Caki2 (cell line): ENCODE measurements around the gene TMEM220. TPM values are rescaled to one million over a fixed set of nuclear protein-coding genes. Genes with fewer than 3 reads are reported as not detected.

Experiments used
- DNase-seq: peaks from one replicate; pipeline ENCODE4 v3.0.0-alpha.2; 2015; ENCODE audit warnings: low read depth
- in situ Hi-C: cut with HindIII; loops from 2 replicates; pipeline ENCODE4 v1.10.0; 2016; ENCODE audit warnings: low sequenced_read_pairs, low pct_unique_long_range_greater_than_20kb, mixed read lengths
- total RNA-seq: library from RNA; depleted of rRNA; stranded (reverse); fragments of >200 nt; shearing (Covaris generic); gene quantifications from 2 replicates; pipeline ENCODE4 v1.2.3, GENCODE V29; 2014; ENCODE audit warnings: low replicate concordance

TMEM220 gene
- total RNA-seq, 1 experiment from 2014 or later = 0.14 TPM

DNA sequence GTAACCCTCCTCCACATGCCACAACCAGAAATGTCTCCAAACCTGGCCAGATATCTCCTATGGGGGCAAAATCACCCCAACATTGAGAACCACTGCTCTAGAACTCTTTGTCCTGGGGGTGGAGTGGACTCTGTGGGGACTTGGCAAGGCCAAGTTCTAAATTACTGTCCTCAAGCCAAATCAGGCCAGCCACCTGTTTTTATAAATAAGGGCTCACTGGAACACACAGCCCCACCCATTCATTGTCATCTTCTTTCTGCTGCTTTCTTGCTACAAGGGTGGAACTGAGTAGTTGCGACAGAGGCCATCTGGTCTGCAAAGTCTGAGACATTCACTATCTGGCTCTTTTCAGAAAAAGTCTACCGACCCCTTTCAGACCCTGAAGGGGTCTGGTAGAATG lies 26.8 kb upstream of the TMEM220 start:
- in situ Hi-C loops = no loop called here
- no peak for DNase-seq

DNA sequence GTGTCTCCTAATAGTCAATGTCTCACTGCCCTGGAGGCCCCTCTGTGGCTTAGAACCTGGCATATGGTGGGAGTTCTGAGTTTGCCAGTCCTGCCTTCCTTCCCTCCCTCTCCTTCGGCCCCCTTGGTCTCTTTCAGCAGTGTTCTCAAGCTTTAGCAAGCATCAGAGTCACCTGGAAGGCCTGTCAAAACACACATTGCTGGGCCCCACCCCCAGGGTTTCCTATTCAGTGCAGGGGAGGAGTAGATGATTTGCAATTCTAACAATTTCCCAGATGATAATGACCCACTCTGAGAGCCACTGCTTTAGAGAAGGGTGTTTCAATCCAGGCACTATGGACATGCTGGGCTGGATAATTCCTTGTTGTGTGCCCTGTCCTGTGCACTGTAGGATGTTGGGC lies 26.4 kb upstream of the TMEM220 start:
- DNase-seq = no peak
- in situ Hi-C loops = no loop called here

DNA sequence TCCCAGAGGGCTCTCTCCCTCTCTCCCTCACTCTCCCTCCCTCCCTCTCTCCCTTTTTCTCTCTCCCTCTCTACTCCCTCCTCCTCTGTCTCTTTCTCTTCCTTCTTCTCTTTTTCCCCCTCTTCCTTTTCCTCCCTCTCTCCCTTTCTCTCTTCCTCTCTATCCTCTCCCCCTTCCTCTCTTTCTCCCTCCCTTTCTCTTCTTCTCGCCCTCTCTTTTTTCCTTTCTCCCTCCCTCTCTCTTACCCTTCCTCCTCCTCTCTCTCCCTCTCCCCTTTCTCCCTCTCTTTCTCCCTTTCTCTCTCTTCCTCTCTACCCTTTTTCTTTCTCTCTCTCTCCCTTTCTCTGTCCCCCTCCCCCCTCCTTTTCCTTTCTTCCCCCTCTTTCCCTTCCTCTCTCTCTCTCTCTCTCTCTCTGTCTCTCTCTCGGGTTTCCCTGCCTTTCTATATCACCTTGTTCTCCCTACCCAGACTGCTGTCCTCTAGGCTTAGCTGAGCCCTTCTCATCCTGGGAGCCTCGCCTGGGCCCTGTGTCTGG lies 25.8 kb upstream of the TMEM220 start:
- no peak for DNase-seq
- in situ Hi-C loops = no loop called here

DNA sequence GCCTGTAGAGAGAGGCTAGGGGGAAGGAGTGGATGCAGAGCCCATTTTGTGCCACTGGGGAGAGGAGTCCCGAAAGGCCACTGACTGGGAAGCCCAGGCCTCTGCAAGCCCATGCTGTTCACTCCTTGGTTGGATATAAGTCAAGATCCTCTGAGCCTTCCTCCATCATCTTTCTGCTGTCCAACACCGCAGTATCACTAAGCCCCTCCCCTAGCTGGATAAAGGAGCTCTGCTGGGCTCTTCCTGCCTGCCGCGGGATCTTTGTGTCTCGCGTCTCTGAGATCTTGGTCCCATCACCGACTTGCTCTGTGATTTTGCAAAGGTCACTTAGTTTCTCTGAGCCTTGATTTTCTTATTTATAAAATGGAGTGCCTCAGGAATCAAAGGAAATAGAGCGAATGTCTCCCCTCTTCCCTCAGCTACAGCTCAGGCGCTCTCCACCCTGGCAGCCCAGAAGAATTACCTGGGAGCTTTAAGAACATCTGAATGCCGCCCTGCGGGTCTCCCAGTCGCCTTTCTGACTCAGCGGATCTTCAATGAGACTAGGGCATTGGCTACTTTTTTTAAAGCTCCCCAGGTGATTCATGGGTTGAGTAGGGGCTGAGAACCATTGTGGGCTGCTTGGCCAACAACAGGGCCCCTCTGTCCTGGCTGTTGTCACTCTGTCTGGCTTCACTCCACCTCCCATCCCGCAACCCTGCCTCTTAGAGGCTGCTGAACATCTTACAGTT lies 25.2 kb upstream of the TMEM220 start:
- in situ Hi-C loops = no loop called here

DNA sequence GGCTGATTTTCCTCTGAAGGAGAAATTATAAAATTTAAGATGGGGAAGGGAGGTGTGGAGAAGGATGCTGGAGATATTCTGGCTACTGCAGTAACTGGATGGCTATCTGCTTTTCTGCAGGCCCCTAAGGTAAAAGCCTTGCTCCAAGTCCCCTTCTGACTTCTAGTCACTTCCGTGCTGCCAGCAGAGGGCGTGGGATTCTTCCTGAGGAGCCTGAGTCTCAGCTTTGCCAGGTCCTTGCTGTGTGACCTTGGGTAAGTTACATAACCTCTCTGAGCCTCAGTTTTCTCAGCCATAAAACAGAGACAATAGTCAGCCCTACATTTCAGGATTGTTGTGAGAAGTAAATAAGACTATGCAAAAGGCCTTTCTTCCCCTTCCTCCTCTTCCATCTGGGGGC lies 24.3 kb upstream of the TMEM220 start:
- in situ Hi-C loops = no loop called here

More for the DNA sequence above, 25.2 kb upstream of the TMEM220 start:
- no peak for DNase-seq

DNA sequence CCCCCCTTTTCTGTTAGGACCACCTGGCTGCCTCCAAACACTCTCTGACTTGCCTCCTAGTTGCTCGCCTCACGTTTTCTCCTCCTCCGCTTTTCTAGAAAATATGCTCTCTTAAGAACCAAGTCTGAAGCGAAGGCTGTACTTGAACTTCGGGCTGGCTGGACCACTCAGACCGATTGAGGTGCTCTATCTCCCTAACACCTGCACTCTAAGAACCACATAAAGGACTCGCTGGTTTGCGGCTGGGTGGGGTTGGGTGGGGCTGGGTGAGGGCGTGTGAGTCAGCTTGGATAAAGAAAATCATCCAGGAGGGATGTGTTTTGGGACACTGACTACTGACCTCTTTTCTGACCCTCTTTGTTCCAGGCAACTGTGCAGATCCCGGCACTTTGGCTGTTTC lies 22.9 kb upstream of the TMEM220 start:
- in situ Hi-C loops = no loop called here
- DNase-seq = no peak

More for the DNA sequence above, 24.3 kb upstream of the TMEM220 start:
- no peak for DNase-seq

DNA sequence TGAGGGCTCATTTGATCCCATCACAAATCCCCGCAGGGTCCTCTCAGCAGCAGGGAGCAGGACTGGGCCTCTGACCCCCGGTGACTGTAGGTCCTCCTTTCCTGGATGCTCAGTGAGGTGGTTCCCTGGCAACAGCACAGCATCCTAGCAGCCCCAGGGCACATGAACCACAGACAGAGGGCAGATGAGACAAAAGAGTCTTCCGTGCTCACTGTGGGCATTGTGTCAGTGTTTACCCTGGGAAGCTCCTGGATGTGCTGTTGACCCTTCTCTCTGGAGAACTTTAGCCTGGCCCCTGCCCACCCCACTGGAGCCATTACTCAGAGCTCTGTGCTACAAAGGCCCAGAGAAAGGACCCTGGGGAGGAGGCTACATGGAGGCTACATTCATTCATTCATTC lies 21.7 kb upstream of the TMEM220 start:
- DNase-seq = no peak
- in situ Hi-C loops = no loop called here

DNA sequence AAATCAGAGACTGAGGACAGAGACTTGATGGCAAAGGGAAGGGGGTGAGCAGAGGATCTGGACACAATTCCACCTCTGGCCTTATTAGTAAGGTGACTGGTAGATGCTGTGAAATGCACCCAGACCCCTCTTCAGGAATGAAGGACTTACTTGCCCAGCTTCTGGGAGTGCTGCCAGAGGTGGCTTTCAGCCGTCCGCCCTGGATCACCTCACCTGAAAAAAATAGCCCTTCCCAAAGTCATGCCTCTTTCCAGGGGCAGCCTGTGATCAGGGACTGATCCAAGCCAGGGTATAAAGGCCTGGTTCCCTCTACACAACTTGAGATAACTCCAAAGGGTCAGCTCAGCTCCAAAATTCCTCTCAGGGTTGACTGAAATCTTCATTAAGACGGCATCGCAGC lies 20.4 kb upstream of the TMEM220 start:
- in situ Hi-C loops = no loop called here
- DNase-seq = no peak

DNA sequence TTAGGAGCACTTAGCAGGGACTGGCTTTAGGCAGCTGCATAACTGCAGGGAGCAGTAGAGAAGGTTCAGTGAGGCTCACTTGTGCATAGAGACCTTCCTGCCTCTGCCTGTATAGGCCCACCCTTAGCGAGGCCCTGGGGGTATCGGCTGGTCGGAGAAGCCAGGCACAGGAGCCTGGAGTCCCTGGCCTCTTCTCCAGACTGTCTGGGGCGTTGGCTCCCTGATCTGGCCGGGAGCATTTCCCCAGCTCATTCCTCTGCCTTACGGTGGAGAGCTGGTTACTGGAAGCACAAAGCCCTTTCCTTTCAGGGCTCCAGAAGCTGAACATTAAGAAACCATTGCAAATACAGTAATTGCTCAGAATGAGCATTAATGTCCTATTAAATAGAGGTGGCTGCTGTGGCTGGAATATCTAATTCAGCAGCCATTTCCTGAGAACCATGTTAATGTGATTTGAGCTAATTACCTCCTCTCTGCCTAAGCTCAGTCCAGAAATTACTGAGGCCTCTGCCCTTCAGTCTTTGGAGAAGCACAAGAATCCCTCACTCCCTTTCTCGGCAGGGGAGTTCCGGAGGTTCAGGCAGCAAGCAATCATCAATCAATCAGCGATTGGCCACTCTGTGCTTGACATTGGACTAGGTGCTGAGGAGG lies 18.8 kb upstream of the TMEM220 start:
- no peak for DNase-seq
- in situ Hi-C loops = no loop called here

DNA sequence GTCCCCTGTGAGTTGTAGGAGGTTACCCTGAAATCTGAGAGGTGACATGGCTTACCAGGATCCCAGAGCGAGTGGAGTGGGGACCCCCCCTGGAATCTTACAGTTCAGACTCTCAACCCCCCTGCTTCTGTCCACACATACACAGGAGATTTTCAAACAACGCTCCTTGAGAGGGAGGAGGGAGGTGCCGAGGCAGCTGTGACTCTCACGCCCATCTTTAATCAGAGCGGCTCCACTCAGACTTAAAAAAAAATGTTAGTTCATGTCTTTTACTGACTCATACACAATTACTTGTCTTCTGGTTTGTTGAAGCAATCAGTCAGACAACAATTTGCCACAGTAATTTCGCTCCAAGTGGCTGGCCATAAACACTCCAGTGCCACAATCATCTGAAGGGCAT lies 15.4 kb upstream of the TMEM220 start:
- in situ Hi-C loops = no loop called here

DNA sequence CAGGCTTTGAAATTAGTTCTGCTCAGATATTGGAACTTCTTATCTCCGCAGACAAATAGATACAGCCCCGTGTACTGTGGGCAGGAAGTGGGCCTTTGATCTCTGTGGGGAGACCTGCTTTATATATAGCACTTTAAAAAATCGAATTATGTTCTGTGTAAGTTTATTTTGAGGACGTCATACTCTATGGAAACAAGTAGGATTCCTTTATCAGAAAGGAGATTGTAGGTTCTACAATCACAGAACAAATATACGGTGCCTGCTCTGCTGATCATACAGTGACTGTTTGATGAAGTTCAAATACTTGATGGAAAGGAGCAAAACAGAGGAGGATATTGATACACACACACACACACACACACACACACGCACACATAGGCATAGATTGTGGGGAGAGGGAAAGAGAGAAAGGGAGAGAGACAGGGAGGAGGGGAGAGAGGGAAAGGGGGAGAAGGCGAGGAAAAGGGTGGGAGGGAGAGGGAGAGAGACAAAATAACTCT lies 14.7 kb upstream of the TMEM220 start:
- in situ Hi-C loops = no loop called here
- no peak for DNase-seq

More for the DNA sequence above, 15.4 kb upstream of the TMEM220 start:
- no peak for DNase-seq

DNA sequence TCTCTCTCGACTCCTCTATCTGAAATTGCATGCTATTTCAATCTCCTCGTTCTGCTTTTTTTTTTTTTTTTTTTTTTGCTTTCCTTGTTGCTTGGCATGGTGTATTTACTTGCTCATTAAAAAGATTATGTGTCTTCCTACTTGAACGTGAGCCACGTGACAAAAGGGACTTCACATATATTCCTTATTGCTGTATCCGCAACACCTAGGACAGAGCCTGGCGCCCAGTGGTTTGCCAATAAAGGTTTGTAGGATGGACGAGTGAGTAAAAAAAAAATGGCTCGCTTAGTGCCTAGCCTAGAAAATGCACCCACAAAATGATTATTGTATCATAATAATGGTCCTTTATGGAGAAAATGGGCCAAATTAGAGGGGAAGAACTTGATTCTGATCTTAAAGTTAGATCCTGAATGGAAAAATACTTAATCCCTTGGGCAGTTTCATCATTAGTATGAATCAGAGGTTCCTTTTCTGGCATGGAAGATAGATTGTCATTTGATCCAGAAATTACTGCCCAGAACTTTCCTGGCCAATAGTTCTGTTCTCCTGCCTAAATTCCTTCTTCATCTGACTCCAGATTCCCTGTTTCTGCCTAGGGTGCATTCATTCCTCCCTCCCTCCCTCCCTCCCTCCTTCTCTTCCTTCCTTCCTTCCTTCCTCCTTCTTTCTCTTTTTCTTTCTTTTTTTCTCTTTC lies 13.6 kb upstream of the TMEM220 start:
- in situ Hi-C loops = no loop called here

DNA sequence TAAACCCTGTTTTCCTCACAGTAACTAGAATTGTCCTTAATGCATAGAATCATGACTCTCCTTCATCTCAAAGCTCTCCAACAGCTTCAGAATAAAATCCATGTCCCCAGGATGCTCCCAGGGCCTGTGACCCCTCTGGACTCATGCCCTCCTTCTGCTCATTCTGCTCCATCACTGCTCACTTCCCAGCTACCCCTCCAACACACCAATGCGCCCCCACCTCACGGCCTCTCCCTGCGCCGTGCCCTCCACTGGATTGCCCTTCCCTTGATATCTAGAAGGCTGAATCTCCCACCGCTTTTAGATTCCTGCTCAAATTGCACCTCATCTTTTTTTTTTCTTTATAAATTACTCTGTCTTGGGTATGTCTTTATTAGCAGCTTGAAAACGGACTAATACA lies 12.6 kb upstream of the TMEM220 start:
- no peak for DNase-seq
- in situ Hi-C loops = no loop called here

More for the DNA sequence above, 13.6 kb upstream of the TMEM220 start:
- no peak for DNase-seq

DNA sequence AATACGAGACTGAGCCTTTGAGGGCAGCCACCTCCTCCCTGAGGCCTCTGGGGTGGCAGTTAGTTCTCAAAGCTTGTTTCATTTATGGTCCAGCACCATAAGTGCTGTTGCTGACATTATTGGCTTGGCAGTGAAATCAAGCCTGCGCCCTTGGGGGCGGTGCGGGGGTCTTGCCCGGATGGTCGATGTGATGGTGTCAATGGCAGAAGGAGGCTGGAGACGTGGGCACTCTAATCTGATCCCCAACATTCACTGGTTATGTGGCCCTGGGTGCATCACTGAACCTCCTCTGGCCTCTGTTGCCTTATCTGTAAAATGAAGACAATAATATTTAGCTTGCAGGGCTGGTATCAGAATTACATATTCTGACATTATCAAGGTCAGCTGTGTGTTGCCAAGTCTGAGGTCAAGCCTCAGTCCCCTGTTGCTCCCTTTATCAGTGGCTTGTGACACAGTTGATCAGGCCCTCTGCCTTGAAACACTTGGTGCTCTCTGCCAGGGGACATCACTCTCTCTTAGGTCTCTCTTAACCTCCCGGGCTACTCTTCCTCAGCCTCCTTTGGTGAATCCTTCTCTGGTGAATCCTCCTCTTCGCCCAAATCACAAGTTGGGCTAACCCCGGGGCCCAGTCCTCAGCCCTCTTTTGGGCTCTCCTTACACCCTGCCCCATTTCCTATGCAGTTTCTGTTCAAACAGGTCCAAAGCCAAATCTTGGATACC lies 11.8 kb upstream of the TMEM220 start:
- in situ Hi-C loops = no loop called here
- no peak for DNase-seq

DNA sequence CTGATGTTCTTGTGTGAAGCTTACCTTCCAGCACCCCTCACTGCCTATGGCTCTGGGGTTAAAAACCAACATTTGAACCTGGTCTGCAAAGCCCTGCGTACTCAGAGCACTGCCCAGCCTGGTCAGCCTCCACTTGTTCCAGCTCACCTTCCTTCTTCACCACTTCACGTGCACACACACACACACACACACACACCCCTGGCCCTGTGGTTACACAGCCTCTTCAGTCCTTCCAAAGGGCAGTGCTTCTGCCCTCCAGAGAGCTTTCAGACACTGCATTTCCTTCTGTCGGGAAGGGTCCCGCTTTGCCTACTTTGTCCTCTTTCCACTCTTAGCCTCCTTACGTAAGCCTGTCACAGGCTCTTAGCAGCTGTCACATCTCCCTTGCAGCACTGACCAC lies 9.6 kb upstream of the TMEM220 start:
- DNase-seq = no peak
- in situ Hi-C loops = no loop called here

DNA sequence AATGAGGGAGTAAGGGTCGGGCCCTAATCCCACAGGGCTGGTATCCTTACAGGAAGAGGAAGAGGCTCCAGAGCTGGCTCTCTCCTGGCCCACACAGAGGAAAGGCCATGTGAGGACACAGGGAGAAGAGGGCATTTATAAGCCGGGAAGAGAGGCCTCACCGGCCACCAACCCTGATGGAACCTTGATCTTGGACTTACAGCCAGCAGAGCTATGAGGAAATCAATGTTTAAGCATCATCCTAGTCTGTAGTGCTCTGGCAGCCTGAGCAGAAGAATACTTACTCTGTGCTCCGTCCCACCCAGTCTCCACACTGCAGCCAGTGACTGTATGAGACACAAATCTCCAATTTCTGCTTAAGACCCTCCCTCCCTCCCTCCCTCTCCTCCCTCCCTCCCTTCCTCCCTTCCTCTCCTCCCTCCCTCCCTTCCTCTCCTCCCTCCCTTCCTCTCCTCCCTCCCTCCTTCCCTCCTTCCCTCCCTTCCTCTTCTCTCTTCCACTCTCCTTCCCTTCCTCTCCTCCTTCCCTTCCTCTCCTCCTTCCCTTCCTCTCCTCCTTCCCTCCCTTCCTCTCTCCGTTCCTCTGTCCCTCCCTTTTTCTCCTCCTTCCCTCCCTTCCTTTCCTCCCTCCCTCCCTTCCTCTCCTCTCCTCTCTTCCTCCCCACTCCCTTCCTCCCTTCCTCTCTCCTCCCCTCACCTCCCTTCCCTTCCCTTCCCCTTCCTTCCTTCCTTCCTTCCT lies 8.9 kb upstream of the TMEM220 start:
- in situ Hi-C loops = no loop called here
- no peak for DNase-seq

DNA sequence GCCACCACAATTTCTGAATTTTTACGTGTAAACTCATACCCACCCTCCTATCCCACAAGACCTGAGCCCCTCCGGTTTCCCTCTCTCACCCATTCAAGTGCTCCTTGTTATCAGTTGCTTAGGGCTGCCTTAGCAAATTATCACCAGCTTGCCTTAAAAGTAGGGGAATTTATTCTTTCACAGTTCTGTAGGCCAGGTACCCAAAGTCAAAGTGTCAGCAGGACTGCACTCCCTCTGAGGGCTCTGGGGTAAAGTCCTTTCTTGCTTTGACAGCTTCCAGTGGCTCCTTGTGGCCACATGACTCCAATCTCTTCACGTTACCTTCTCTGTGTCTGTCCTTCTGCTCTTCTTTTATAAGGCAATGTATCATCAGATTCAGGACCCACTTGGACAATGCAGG lies 7.9 kb upstream of the TMEM220 start:
- DNase-seq = no peak
- in situ Hi-C loops = no loop called here

DNA sequence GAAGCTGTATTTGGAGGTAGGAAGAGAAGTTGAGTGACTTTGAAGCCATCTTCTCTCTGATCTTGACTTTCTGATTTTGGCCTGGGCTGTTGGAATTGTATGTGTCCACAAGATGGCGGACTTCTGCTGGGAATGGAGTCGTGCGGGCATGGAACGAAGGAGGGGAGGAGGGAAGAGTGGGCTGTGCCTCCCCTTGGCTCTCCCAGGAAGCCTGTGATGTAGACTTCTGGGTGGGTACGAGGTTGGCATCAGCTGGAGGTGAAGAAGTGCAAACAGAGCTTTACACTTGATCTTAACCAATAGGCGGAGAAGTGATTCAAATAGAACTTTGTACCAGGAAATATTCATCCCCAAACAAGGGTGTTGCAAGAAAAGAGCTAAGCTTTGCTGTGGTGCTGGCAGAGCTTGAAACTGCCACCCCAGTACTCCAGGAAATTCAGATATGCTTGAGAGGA lies 7.4 kb upstream of the TMEM220 start:
- in situ Hi-C loops = no loop called here
- peak; percentile 74 for DNase-seq
